Neural cell (in vitro differentiated cells): ENCODE measurements around the gene CSH1.

Experiments used
- CTCF ChIP-seq: fragments of 450-650 bp; IDR thresholded peaks from 2 replicates; pipeline ENCODE4 v1.5.1; 2014; ENCODE audit warnings: antibody characterized with exemption, mild to moderate bottlenecking, moderate library complexity; ENCODE audit not compliant: poor library complexity, severe bottlenecking
- EP300 ChIP-seq: fragments of 450-650 bp; conservative IDR thresholded peaks from 2 replicates; pipeline ENCODE4 v1.6.1; 2014; ENCODE audit warnings: antibody characterized with exemption, mild to moderate bottlenecking, moderate library complexity; ENCODE audit not compliant: poor library complexity, severe bottlenecking
- EZH2 ChIP-seq: fragments of 200-600, 300-800 bp; shearing (Covaris generic), sonication (generic); IDR thresholded peaks from 2 replicates; pipeline ENCODE4 v1.6.1; 2014; ENCODE audit warnings: antibody characterized with exemption, low read length, borderline replicate concordance, mild to moderate bottlenecking; ENCODE audit not compliant: insufficient read depth, poor library complexity, severe bottlenecking
- POLR2AphosphoS5 ChIP-seq: IDR thresholded peaks from 2 replicates; pipeline ENCODE4 v1.6.1; 2012
- RAD21 ChIP-seq: fragments of 450-650 bp; conservative IDR thresholded peaks from 2 replicates; pipeline ENCODE4 v1.6.1; 2014; ENCODE audit warnings: antibody characterized with exemption, mild to moderate bottlenecking, moderate library complexity
- REST ChIP-seq: IDR thresholded peaks from 2 replicates; pipeline ENCODE4 v1.6.1; 2012; ENCODE audit warnings: borderline replicate concordance
- TAF1 ChIP-seq: IDR thresholded peaks from 2 replicates; pipeline ENCODE4 v1.6.1; 2012; ENCODE audit warnings: low read depth

GRCh38 chr17:63934183-63935112 lies 38.1 kb upstream of the CSH1 start:
- TF ChIP-seq REST (no peak), EP300 (no peak), CTCF (no peak), EZH2 (no peak), RAD21 (no peak), POLR2AphosphoS5 (no peak), TAF1 (no peak)
